GM12878 (cell line): ENCODE data around the gene CTSL.

ENCODE experiments used
- EP300 ChIP-seq, 2 experiments: fragments of 150-350 bp in 1 of 2; IDR thresholded peaks; 2 replicates each; pipeline ENCODE4 v1.6.1; 2011 to 2012; ENCODE audit warnings: low read depth in 2 of 2, low read length in 2 of 2, borderline replicate concordance in 1 of 2, improper control_type of control experiment in 1 of 2, inconsistent platforms in 1 of 2; ENCODE audit not compliant: control insufficient read depth in 1 of 2
- SREBF2 ChIP-seq: IDR thresholded peaks from 2 replicates; pipeline ENCODE4 v1.6.1; 2012; ENCODE audit warnings: mild to moderate bottlenecking, low read length
- TF ChIP-seq, protein P1 (sequence below): fragments of 450-650 bp; IDR thresholded peaks from 2 replicates; pipeline ENCODE4 v1.6.1; 2016; ENCODE audit warnings: mild to moderate bottlenecking, moderate library complexity, borderline replicate concordance
- TF ChIP-seq, protein P2 (sequence below), 3 experiments: IDR thresholded peaks in 2 of 3; conservative IDR thresholded peaks in 1 of 3; 2 replicates each; pipeline ENCODE4 v1.5.1; 2011; ENCODE audit warnings: low read depth in 3 of 3, low read length in 3 of 3, mild to moderate bottlenecking in 3 of 3, control low read depth in 2 of 3, moderate library complexity in 2 of 3, inconsistent platforms in 1 of 3, mixed read lengths in 1 of 3; ENCODE audit not compliant: control insufficient read depth in 2 of 3, insufficient read depth in 1 of 3; ENCODE audit errors: extremely low read depth in 1 of 3
- TF ChIP-seq, protein P3 (sequence below): IDR thresholded peaks from 2 replicates; pipeline ENCODE4 v1.6.1; 2011; ENCODE audit warnings: low read depth, low read length, improper control_type of control experiment, borderline replicate concordance

GRCh38 chr9:87740209-87740608 lies 14.3 kb downstream of the CTSL start:
- TF ChIP-seq, protein P1, sequence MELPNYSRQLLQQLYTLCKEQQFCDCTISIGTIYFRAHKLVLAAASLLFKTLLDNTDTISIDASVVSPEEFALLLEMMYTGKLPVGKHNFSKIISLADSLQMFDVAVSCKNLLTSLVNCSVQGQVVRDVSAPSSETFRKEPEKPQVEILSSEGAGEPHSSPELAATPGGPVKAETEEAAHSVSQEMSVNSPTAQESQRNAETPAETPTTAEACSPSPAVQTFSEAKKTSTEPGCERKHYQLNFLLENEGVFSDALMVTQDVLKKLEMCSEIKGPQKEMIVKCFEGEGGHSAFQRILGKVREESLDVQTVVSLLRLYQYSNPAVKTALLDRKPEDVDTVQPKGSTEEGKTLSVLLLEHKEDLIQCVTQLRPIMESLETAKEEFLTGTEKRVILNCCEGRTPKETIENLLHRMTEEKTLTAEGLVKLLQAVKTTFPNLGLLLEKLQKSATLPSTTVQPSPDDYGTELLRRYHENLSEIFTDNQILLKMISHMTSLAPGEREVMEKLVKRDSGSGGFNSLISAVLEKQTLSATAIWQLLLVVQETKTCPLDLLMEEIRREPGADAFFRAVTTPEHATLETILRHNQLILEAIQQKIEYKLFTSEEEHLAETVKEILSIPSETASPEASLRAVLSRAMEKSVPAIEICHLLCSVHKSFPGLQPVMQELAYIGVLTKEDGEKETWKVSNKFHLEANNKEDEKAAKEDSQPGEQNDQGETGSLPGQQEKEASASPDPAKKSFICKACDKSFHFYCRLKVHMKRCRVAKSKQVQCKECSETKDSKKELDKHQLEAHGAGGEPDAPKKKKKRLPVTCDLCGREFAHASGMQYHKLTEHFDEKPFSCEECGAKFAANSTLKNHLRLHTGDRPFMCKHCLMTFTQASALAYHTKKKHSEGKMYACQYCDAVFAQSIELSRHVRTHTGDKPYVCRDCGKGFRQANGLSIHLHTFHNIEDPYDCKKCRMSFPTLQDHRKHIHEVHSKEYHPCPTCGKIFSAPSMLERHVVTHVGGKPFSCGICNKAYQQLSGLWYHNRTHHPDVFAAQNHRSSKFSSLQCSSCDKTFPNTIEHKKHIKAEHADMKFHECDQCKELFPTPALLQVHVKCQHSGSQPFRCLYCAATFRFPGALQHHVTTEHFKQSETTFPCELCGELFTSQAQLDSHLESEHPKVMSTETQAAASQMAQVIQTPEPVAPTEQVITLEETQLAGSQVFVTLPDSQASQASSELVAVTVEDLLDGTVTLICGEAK = no peak
- TF ChIP-seq, protein P2, sequence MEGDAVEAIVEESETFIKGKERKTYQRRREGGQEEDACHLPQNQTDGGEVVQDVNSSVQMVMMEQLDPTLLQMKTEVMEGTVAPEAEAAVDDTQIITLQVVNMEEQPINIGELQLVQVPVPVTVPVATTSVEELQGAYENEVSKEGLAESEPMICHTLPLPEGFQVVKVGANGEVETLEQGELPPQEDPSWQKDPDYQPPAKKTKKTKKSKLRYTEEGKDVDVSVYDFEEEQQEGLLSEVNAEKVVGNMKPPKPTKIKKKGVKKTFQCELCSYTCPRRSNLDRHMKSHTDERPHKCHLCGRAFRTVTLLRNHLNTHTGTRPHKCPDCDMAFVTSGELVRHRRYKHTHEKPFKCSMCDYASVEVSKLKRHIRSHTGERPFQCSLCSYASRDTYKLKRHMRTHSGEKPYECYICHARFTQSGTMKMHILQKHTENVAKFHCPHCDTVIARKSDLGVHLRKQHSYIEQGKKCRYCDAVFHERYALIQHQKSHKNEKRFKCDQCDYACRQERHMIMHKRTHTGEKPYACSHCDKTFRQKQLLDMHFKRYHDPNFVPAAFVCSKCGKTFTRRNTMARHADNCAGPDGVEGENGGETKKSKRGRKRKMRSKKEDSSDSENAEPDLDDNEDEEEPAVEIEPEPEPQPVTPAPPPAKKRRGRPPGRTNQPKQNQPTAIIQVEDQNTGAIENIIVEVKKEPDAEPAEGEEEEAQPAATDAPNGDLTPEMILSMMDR (IDR thresholded peaks at IDR 0.05 in 2 of 3, conservative IDR thresholded peaks at IDR 0.05 in 1 of 3; ENCODE audit: control insufficient read depth in 2 of 3, extremely low read depth in 1 of 3, insufficient read depth in 1 of 3, low read depth in 3 of 3, low read length in 3 of 3) = no peak
- no peak for TF ChIP-seq SREBF2
- TF ChIP-seq EP300 (IDR thresholded peaks at IDR 0.05; ENCODE audit: borderline replicate concordance in 1 of 2, control insufficient read depth in 1 of 2, low read depth in 2 of 2, low read length in 2 of 2) = no peak
- TF ChIP-seq, protein P3, sequence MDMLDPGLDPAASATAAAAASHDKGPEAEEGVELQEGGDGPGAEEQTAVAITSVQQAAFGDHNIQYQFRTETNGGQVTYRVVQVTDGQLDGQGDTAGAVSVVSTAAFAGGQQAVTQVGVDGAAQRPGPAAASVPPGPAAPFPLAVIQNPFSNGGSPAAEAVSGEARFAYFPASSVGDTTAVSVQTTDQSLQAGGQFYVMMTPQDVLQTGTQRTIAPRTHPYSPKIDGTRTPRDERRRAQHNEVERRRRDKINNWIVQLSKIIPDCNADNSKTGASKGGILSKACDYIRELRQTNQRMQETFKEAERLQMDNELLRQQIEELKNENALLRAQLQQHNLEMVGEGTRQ = no peak
